ENCODE data around the gene TSPAN18.

Gene TSPAN18

GRCh38 chr11:44711113-44711786 is 15.5 kb upstream of the TSPAN18 start:
- no peak for DNase-seq

- DNase-seq: no peak
These were observed 14.8 kb upstream of the TSPAN18 start for GRCh38 chr11:44711787-44712608.

- DNase-seq: no peak
These were observed 13.7 kb upstream of the TSPAN18 start for GRCh38 chr11:44713022-44713421.

- DNase-seq: no peak
These were observed 10.5 kb upstream of the TSPAN18 start for GRCh38 chr11:44716256-44716655.

- no peak for DNase-seq
These were observed 8.7 kb upstream of the TSPAN18 start for GRCh38 chr11:44718057-44718456.

- DNase-seq: no peak
These were observed 8.0 kb upstream of the TSPAN18 start for GRCh38 chr11:44718612-44719390.

- DNase-seq: no peak
These were observed 1.6 kb upstream of the TSPAN18 start for GRCh38 chr11:44725016-44725685.

GRCh38 chr11:44725757-44726282 is 942 bp upstream of the TSPAN18 start:
- DNase-seq: no peak

GRCh38 chr11:44727114-44727372 is 281 bp downstream of the TSPAN18 start:
- DNase-seq: no peak

GRCh38 chr11:44727373-44728287 is 868 bp downstream of the TSPAN18 start:
- DNase-seq: peak; percentile 67

GRCh38 chr11:44728491-44728910 is 1.7 kb downstream of the TSPAN18 start:
- DNase-seq: no peak

- DNase-seq: no peak
These were observed 2.3 kb downstream of the TSPAN18 start for GRCh38 chr11:44729063-44729462.

GRCh38 chr11:44729713-44730112 is 3.0 kb downstream of the TSPAN18 start:
- no peak for DNase-seq

- no peak for DNase-seq
These were observed 4.0 kb downstream of the TSPAN18 start for GRCh38 chr11:44730775-44731174.

- no peak for DNase-seq
These were observed 5.1 kb downstream of the TSPAN18 start for GRCh38 chr11:44731685-44732430.

GRCh38 chr11:44732564-44732963 is 5.8 kb downstream of the TSPAN18 start:
- DNase-seq: no peak

- no peak for DNase-seq
These were observed 7.1 kb downstream of the TSPAN18 start for GRCh38 chr11:44733877-44734276.

GRCh38 chr11:44734843-44735381 is 8.2 kb downstream of the TSPAN18 start:
- no peak for DNase-seq

- DNase-seq: no peak
These were observed 10.0 kb downstream of the TSPAN18 start for GRCh38 chr11:44736791-44737190.

- no peak for DNase-seq
These were observed 10.7 kb downstream of the TSPAN18 start for GRCh38 chr11:44737245-44738085.

All from effector CD4-positive, alpha-beta T cell (primary cell).